ENCODE measurements around the gene PYY. TPM values are rescaled to one million over a fixed set of nuclear protein-coding genes. Genes with fewer than 3 reads are reported as not detected.
"Not testable (repeated sequence)": the region's sequence is repeated elsewhere in the genome, so short reads cannot be mapped to it uniquely, and the experiment has no call there.

Gene PYY
- polyA plus RNA-seq (2013, experiment 1 of 2; ENCODE audit: insufficient read length), result not detected
- polyA plus RNA-seq (2013, experiment 2 of 2; ENCODE audit: insufficient read length), result not detected

- no peak for DNase-seq
These were observed at the start of gene PYY for GRCh38 chr17:43953746-43954145. PYY (minus strand) TSS chr17:43953940; CDS start chr17:43953483, 457 bp downstream.

- peak; percentile 81 for DNase-seq
These were observed 48.6 kb upstream of the PYY start for GRCh38 chr17:44002141-44002848.

DNA sequence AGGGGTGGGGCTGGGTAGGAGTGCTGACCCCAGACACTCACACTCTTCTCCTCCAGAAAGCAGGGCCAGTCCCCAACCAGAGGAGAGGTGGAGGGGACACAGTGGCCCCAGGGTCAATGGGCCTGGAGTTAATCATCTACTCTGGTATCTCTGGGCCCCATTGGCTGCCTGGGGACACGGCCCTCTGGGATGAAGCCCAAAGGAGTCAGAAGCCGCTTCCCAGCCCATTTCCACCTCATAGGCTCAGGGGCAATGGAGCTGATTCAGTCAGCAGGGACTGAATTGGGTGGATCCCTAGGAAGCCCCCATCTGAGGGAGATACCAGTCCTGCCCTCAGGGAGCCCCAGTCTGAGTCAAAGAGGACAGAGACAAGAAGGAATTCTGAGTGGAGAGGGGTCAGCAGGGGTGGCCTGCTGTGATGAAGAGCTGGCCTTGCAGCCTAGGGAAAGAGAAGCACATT is 47.8 kb upstream of the PYY start:
- DNase-seq, result no peak

DNA sequence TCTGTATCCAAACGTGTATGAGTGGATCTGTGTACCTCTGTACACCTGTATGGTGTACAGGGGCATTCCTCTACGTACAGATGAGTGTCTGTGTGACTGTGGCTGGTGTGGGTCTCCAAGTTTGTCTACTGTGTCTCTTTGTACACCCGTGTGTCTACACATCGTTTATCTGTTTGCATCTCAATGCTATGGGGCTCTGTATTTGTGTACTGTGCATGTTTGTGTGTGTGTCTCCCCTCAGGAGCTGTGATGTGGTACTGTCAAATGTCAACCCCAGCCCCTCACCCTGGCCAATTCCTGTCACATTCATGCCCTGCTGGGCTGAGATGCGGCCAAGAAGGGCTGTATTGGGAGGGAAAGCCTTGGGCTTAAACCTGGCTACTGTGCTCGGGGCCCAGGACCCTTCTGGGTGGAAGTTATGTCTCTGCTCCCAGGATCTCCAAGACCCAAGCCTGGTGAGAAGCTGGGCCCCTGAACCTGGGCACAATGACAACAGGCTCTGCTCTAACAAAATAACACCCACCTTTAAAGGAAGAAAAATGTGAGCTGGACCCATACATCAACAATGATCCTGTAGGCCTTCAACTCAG is 47.2 kb upstream of the PYY start:
- no peak for DNase-seq

- no peak for DNase-seq
These were observed 46.6 kb upstream of the PYY start for GRCh38 chr17:44000141-44000860.

DNA sequence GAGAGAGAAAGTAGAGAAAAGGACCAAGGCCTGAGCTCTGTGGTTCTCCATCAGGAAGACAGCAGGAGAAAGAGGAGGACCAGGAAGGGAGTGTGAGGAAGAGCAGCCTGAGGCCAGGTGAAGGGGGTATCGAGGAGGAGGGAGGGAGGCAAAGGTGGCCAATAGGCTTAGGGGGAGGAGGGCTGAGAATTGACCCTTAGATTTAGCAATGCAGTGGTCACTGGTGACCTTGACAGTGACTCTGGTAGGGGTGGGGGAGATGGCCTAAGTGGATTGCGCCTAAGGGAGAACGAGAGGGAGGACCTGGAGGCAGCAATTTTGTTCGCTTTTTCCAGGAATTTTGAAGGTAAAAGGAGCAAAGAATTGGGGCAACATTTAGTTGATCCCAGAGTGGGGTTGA is 45.3 kb upstream of the PYY start:
- no peak for DNase-seq

DNA sequence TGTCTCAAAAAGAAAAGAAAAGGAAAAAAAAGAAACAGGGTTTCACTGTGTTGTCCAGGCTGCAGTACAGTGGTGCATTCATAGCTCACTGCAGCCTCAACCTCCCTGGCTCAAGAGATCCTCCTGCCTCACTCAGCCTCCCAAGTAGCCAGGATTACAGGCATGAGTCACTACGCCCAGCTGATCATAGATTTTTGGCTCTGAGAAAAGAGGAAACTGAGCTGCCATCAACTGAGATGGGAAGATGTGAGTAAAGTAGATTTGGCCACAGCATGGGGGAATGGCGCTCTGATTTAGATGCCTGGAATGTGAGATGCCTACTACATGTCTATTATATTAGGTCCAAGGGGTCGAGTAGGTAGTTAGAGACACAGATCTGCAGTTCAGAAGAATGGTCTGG is 44.8 kb upstream of the PYY start:
- peak; percentile 59 for DNase-seq

GRCh38 chr17:43997180-43997579 is 43.4 kb upstream of the PYY start:
- not testable (repeated sequence) for DNase-seq

GRCh38 chr17:43995150-43995471 is 41.4 kb upstream of the PYY start:
- DNase-seq, result no peak

- peak; percentile 65 for DNase-seq
These were observed 40.8 kb upstream of the PYY start for GRCh38 chr17:43994272-43995149.

GRCh38 chr17:43992641-43993040 is 38.9 kb upstream of the PYY start:
- DNase-seq, result no peak

GRCh38 chr17:43988301-43988700 is 34.6 kb upstream of the PYY start:
- no peak for DNase-seq

DNA sequence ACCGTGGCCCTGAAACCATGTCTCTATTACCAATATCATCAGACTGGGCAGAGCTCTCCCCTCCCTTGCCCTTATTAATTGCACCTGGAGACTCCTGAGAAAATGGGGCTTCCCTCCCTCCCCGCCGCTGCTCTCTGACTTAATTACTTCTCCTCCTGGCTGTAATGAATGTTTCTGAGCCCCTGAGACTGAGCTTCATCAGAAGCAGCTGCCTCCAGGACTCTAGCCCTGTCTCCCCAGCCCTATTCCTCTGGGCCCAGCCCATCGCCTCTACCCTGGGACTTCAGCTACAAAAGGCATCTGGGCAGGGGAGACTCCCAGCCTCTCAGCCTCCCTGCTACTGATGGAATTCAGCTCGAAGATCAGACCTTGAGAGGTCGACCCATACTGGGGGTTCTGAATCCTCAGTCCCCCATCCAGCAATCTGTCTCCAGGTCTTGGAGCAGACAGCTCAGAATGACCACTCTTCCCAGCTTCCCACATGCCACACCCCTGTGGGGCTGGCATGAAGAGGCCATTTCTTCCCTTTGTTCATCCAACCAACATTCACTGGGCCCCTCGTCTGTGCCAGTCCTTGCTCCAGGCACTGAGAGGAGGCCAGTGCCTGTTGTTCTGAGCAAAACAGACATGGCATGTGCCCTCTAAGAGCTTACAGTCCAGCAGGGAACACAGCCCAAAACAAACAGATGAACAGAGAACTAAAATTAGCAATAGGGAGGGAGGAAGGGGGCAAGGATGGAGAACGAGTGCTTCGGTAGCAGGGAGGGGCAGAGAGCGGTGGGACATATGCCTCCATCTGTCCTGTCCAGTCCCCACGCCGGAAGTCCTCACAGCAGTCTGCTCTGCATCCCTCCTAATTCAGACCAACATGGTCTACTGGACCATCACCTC is 33.6 kb upstream of the PYY start:
- DNase-seq, result no peak

GRCh38 chr17:43986225-43986981 is 32.7 kb upstream of the PYY start:
- no peak for DNase-seq

DNA sequence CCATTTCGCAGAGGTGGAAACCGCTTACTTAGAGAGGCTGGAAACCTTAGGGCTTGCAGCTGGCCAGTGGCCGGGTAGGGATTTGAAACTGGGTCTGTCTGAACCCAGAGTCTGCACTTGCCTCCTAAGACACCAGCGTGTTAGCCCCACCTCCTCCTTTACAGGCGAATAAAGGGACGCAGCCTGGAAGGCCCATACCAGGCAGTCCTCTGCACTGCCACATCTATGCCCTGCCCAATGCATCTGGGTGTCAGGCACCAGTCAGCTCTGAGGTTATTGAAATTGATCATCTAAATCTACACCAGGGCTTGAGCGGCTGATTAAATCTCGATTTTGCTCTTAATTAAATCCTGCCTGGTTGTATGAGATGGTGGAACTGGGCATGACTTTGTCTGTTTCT is 30.8 kb upstream of the PYY start:
- DNase-seq, result no peak

GRCh38 chr17:43983515-43984411 is 30.0 kb upstream of the PYY start:
- DNase-seq, result no peak

- no peak for DNase-seq
These were observed 29.4 kb upstream of the PYY start for GRCh38 chr17:43983196-43983514.

DNA sequence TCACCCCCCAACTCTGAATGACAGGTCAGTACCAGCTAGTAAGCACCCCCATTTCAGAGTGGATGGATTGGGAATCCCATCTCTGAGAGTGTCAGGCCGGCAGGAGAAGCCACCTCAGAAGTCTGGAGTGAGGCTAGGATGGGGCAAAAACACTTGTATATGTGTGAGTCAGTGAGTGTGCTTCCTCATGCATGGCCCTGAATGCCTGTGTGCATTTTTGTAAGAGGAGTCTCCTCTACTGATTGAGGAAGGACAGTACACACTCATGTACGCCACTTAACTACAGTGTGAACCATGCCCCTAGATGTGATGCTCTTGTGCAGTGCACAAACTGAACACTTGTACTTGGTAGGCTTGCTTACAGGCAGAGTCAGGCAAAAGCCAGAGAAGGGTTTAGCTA is 28.4 kb upstream of the PYY start:
- DNase-seq, result no peak

- no peak for DNase-seq
These were observed 25.9 kb upstream of the PYY start for GRCh38 chr17:43979671-43980070.

GRCh38 chr17:43979011-43979410 is 25.3 kb upstream of the PYY start:
- peak; percentile 46 for DNase-seq

All from fibroblast of skin of abdomen (primary cell).